NCI-H446 (cell line): ENCODE data around the gene TJP1.
"Not testable (repeated sequence)": the region's sequence is repeated elsewhere in the genome, so short reads cannot be mapped to it uniquely, and the experiment has no call there.

Experiments
- DNase-seq, 2 experiments: peaks; one replicate each; lab custom pipeline; 2025; lab: John Stamatoyannopoulos, UW

The TJP1 gene

DNA sequence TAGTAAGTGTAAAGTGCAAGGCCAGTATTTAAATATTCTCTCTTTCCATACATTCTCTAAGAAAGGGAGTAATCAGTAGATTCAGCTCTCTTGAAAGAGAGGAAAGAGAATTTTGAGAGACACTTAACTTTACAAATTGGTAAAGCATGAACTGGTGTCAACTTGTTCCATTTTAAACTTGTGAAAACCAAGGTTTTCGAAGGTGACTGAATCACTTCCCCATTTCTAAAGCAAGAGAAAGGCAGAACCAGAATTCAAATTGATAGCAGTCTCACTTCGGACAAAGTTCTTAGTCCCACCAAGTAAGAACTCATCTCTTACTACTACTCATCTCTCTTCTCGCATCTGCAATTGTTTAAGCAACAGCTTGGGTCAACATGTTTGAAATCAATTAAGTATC lies 22.4 kb downstream of the TJP1 start:
- no peak for DNase-seq

DNA sequence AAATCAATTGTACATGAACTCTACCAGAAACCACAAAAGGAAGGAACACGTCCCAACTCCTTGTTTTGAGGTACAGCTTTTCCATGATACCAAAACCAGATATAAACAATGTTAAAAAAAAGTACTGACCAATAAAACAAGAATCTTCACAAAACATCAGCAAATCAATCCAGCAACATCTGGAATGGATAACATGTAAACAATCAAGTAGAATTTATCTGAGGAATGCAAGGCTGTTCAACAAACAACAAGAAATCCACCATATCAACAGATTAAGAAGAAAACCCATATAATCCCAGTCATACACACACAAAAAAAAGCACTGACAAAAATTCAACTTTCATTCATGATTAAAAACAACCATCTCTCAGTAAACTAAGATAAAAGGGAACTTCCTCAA lies 26.7 kb downstream of the TJP1 start:
- DNase-seq, result no peak

DNA sequence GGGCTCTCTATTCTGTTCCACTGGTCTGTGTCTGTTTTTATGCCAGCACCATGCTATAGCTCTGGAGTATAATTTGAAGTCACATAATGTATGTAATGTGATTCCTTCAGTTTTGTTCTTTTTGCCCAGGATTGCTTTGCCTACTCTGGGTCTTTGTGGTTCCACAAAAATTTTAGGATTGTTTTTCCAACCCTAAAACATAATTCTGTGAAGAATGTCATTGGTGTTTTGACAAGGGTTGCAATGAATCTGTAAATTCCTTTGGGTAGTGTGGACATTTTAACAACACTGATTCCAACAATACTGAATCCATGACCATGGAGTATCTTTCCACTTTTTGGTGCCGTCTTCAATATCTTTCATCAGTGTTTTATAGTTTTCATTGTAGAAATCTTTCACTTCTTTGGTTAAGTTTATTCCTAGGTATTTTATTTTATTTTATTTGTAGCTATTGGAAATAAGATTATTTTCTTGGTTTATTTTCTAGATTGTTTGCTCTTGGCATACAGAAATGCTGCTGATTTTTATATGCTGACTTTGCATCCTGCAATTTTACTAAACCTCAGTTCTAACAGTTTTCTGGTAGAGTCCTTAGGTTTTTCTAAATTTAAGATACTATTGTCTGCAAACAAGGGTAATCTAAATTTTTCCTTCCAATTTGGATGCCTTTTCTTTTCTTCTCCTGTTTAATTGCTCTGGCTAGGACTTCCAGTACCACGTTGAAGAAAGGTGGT lies 29.7 kb downstream of the TJP1 start:
- DNase-seq, result no peak

DNA sequence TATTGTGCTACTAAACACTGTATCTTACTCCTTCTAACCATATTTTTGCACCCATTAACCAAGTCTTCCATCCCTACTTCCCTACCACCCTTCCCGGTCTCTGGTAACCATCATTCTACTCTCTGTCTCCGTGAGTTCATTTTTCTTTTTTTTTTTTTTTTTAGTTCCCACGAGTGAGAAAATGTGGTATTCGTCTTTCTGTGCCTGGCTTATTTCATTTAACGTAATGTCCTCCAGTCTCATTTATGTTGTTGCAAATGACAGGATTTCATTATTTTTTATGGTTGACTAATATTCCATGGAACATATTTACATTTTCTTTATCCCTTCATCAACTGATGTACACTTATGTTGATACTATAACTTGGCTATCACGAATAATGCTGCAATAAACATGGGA lies 31.7 kb downstream of the TJP1 start:
- DNase-seq, result no peak

DNA sequence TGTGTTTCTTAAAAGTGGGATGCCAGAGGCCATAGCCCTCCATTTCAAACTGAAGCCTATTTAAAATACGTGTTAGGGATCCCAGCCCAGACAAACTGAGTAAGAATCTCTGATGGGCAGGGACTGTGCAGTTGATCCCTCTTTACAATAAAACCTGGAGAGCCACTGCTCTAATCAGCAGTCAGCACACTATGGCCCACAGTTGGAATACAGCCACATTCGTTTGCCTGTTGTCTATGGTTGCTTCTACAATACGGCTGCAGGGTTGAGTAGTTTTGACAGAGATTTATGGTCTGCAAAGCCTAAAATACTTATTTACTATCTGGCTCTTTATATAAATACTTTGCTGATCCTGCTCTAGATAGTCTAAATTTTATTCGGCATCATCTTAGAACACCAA lies 32.4 kb downstream of the TJP1 start:
- no peak for DNase-seq

DNA sequence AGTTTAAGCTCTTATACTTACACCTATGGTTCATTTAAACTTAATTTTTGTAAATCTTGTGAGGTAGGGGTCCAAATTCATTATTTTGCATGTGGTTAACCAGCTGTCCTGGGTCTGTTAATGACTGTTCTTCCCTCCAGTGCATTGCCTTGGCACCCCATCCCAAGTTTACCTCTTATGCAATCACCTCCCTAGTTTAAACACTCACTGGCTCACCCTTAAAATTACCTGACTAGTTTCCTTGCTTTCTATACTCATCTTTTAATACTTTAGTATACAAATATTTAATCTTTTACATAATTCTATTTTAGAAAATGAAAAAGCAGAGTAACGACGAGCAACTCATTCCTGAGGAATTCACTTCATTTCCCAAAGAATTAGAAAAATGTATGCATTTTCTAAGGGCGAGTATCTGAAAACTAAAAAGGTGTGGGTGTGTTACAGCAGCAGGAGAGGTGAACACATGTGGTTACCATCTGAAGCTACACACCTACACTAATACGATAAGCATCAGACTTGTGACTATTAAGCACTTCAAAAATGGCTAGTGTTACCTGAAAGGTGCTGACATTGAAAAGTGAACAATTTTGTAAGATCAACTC lies 33.7 kb downstream of the TJP1 start:
- no peak for DNase-seq

DNA sequence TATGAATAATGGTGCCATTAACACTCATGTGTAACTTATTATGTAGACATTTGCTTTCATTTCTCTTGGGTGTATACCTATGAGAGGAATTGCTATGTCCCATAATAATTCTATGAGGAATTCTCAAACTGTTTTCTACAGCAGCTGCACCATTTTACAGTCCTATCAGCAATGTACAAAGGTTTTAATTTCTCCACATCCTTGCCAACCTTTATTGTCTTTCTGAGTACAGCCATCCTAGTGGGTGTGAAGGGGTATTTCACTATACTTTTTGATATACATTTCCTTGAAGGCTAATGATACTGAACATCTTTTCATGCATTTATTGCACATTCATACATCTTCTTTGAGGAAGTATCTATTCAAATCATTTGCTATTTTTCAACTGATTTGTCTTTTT lies 34.5 kb downstream of the TJP1 start:
- DNase-seq, result no peak

DNA sequence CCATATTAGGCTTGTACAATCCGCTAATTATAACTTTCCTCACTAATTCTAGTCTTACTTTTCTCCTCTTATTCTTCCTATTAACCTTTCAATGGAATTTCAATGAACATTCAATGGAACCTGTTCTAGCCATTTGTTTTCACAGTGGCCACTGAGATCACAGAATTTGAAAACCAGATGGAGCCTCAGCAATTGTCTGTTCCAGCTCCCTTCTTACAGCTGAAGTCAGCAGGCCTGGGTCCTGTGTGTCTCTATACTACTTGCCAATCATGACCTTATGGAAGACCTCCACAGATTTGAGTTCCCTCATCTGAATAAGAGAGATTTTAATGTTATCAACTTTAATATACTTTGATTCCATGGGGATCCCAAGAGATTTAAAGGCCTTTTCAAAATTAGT lies 36.6 kb downstream of the TJP1 start:
- DNase-seq, result no peak

DNA sequence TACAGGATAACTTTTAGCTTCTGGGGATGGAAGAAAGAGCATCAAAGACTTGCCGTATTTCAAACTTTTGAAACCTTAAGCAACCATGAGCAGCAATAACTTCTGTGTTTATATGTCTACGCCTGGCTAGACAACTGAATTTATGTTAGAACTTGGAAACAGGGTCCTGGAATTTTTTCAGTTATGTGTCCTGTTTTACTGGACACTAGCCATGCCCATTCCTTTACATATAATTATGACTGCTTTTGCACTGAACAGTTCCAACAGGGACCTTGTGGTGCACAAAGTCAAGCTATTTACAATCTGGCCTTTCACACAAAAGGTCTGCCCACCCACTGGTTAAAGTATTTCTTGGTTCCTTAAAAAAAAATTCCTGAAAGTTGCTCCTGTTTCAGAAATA lies 37.1 kb downstream of the TJP1 start:
- DNase-seq, result no peak

DNA sequence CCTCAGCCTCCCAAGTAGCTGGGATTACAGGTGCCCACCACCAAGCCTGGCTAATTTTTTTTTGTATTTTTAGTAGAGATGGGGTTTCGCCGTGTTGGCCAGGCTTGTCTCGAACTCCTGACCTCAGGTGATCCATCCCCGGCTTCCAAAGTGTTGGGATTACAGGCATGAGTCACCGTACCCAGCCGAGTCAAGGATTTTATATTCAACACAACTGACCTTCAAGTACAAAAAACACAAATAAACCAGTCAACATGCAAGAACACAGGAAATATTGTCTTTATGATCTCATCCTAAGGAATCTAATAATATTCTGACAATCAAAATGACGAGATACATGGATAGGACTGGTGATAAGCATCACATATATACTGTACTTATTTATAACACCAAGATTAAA lies 37.9 kb downstream of the TJP1 start:
- DNase-seq, result no peak

DNA sequence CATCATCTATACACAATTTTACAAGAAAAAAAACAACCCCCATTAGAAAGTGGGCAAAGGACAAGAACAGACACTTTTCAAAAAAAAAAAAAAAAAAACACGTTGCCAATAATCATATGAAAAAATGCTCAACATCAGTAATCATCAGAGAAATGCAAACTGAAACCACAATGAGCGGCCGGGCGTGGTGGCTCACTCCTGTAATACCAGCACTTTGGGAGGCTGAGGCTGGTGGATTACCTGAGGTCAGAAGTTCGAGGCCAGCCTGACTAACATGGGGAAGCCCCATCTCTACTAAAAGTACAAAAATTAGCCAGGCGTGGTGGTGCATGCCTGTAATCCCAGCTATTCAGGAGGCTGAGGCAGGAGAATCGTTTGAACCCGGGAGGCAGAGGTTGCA lies 39.5 kb downstream of the TJP1 start:
- not testable (repeated sequence) for DNase-seq

DNA sequence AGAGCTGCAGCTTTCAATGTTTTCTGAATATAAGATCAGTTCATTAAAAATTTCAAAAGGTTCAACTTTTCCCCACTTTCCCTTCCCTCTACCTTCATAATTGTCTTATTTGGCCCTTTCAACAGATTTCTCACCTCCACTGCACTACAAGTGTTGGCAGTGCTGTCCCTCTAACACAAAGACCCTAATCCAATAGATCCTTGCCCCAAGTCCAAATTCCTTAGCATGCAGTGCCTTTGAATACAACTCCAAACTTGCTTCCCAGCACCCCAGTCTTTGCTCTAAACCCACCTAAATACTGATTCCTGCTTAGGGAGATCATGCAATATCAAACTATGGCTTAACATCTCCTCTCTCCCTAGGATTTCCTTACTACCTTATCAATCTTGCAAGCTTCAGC lies 43.9 kb downstream of the TJP1 start:
- no peak for DNase-seq

DNA sequence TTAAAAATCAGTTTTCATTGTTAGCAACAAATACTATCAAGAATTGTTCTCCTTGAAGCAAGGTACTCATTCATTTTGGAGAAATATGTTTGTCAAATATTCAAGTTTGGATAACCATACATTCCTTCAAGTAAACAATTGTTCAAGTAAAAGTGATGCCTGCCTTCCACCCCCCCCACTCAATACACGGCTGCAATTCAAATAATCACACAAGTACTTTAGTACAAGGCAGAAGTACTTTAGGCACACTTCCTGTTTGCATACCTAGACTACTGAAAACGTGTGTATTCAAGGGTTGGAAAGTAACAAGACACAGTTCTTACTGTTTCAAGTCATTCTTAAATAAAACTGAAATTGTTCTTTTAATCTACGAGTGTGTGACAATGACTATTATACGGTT lies 45.4 kb downstream of the TJP1 start:
- DNase-seq, result no peak

DNA sequence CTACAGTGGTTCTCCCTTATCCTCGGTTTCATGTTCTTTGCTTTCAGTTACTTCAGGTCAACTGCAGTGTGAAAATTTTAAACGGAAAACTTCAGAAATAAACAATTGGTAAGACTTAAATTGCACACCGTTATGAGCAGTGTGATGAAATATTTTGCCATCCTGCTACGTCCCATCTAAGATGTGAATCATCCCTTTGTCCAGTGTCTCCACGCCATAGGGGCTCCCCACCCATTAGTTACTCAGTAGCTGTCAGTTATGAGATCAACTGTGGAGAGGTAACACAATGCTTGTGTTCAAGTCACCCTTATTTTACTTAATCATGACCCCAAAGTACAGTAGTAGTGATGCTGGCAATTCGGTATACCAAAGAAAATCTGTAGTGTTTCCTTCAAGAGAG lies 47.4 kb downstream of the TJP1 start:
- no peak for DNase-seq

DNA sequence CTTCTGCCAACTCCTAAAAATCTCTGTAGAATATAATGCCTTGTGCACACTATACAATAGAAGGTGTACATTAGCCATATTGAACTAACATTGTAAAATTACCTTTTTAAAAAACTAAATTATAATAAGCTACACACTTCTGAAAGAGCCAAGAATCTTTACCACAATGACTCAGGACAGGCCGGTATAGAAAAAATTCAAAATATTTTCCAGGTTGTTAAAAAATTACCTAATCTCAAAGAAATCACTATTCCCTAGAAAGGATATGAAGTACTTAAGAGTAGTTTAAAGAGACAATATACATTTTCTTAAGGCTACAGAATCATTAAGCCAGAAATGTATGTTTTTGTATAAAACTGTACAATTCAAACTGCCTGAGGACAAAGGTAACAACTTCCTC lies 48.5 kb downstream of the TJP1 start:
- no peak for DNase-seq

DNA sequence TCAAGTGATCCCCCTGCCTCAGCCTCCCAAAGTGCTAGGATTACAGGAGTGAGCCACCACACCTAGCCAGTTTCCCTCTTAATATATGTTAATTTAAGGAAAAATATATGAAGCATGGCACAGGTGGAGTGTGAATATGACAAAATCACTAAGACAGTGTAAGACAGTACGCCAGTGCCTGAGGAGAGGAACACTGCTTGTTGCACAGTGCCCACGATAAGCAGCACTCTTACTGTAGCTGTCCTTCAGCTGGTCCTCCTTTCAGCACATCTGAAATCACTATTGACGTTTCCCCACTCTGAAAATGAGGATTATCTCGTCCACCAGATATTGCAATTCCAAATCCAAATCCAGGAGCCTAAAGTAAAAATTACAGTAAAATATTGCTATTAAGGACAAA lies 49.3 kb downstream of the TJP1 start:
- no peak for DNase-seq

DNA sequence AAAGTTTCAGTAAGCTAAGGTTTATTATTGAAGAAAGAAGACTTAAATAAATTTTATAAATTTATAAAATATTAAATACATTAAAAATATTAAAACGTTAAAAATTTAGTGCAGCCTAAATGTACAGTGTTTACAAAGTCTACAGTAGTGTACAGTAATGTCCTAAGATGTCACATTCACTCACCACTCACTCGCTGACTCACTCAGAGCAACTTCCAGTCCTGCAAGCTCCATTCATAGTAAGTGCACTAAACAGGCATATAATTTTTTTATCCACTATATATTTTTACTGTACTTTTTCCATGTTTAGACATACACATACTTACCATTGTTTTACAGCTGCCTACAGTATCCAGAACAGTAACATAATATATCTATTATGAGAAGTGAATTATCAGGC lies 51.5 kb downstream of the TJP1 start:
- DNase-seq, result no peak

DNA sequence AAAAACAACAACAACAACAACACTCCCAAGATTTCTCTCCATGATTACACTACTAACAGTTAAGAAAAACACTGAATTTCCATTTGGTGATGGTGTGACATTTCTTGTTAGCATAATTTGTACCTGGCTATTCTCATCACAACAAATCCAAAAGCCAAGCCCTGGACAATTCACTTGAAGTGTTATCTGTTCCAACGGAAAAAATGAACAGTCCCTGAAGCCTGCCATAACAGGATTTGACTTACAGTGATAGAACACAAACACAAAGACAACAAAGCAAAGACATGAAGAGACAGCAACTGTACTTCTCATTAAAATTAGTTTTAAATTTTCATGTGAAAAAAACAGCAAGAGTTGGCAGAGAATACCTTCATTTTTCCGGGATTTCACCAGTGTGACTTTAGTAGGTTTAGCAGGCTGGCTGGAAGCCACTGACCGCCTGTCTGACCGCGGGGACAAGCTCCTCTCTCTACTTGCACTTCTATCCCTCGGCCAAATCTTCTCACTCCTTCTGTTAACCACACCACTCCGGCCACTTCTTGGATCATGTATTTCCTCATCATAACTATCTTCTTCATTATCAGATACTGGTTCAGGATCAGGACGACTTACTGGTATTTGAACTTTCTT lies 56.3 kb downstream of the TJP1 start:
- no peak for DNase-seq

DNA sequence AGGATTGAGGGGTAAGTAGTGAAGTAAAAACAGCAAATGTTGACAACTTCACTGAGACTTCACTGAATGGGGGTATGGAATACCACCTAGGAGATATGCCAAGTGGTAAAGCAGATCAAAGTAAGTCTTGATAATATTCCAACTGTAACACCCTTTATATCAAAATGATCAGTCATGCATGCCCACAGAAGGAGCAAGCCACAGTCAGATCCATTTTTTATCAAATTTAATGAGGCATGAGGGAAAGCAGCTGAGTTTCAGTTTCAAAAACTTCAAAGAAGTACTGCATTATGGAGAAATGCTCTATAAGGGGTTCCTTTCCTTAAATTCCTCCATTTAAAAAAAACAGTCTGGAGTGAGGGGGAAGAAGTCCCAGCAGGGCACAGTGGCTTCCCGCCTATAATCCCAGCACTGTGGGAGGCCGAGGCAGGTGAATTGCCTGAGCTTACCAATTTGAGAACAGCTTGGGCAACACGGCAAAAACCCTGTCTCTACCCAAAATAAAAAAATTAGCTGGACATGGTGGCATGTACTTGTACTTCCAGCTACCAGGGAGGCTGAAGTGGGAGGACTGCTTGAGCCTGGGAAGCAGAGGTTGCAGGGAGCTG lies 56.9 kb downstream of the TJP1 start:
- no peak for DNase-seq

DNA sequence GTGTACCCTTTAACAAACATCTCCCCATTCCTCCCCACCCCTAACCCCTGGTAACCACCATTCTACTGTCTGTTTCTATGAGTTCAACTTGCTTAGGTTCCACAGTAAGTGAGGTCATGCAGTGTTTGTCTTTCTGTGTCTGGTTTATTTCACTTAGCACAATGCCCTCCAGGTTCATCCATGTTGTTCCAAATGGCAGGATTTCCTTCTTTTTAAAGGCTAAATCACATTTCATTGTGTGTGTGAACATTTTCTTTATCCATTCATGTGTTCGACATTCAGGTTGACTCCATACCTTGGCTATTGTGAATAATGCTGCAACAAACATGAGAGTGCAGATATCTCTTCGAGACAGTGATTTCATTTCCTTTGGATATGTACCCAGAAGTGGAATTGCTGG lies 62.7 kb downstream of the TJP1 start:
- no peak for DNase-seq

DNA sequence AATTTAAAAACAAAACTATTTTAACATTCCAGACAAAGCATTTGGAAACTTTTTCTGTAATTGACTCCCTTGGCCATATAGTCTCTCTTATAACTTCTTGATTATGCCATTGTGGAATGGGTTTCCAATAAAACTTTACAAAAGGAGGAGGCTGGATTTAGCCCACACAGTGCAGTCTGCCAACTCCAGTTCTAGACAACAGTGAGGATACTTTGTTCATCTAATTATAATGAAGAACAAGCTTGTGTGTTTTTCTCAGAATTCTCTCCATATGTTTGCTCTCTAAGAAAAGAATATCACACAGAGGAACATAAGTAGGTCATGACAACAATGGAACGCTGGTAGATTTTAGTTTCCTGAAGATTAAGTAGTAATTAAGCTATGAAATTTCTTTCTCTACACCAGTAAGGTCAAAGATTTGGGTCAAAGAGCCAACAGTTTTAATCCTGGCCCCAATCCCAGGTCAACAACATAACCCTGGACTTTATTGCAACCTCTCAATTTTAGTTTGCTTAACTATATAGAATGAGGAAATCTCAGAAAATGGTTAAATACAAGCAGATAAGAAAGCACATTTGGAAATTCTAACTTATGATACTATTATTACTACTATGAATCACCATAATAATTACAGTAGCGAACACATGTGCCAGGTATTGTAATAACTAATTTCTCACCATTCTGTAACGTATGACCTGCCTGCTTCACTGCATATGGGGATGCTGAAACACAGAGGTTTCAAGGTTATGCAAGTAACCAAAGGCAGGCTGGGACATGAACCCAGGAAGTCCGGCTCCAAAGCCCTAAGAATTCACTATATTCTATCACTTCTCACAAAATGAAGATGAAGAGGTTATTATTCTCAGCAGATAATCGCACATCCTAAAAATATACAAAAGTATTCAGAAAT lies 65.7 kb downstream of the TJP1 start:
- DNase-seq, result no peak

DNA sequence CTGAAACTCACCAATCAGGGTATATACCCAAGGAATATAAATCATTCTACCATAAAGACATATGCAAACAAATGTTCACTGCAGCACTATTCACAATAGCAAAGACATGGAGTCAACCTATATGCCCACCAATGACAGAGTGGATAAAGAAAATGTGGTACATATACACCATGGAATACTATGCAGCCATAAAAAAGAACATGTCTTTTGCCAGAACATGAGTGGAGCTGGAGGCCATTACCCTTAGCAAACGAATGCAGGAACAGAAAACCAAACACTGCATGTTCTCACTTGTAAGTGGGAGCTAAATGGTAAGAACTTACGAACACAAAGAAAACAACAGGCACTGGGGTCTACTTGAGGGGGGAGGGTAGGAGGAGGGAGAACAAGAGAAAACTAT lies 68.3 kb downstream of the TJP1 start:
- DNase-seq, result not testable (repeated sequence)
